ENCODE data around the gene DHRS7C. TPM values are rescaled to one million over a fixed set of nuclear protein-coding genes. Genes with fewer than 3 reads are reported as not detected.

Gene DHRS7C
- total and polyA plus RNA-seq, 2 of the 13 experiments (the other 11 are each of a cell fraction or from before 2014, with no cell fraction given) = not detected

Other genes with a start within 250 kb of the DHRS7C start
- gene STX8, start 215.8 kb downstream of the DHRS7C start, total RNA-seq (2016; rRNA removed; fragmentation: Illumina TruSeq; extraction: Trizol) = 53.6 and 67.9 TPM in 2 replicates
- gene STX8, start 215.8 kb downstream of the DHRS7C start, polyA plus RNA-seq (2011; rRNA removed) = 36.4 and 40.9 TPM in 2 replicates
- gene CFAP52, start 214.9 kb downstream of the DHRS7C start, total RNA-seq (2016; rRNA removed; fragmentation: Illumina TruSeq; extraction: Trizol) = not detected in 2 replicates
- not detected in 2 replicates for gene CFAP52, start 214.9 kb downstream of the DHRS7C start, polyA plus RNA-seq (2011; rRNA removed)
- 1.3 and 2.2 TPM in 2 replicates for gene USP43, start 146.1 kb downstream of the DHRS7C start, total RNA-seq (2016; rRNA removed; fragmentation: Illumina TruSeq; extraction: Trizol)
- 1.6 and 1.7 TPM in 2 replicates for gene USP43, start 146.1 kb downstream of the DHRS7C start, polyA plus RNA-seq (2011; rRNA removed)
- not detected in 2 replicates for gene GSG1L2, start 30.5 kb upstream of the DHRS7C start, total RNA-seq (2016; rRNA removed; fragmentation: Illumina TruSeq; extraction: Trizol)
- gene GSG1L2, start 30.5 kb upstream of the DHRS7C start, polyA plus RNA-seq (2011; rRNA removed) = not detected in 2 replicates
- 1.4 and 1.9 TPM in 2 replicates for gene GLP2R, start 34.3 kb upstream of the DHRS7C start, total RNA-seq (2016; rRNA removed; fragmentation: Illumina TruSeq; extraction: Trizol)
- gene GLP2R, start 34.3 kb upstream of the DHRS7C start, polyA plus RNA-seq (2011; rRNA removed) = 0.21 and 0.65 TPM in 2 replicates
- not detected in 2 replicates for gene RCVRN, start 113.7 kb upstream of the DHRS7C start, total RNA-seq (2016; rRNA removed; fragmentation: Illumina TruSeq; extraction: Trizol)
- not detected in 2 replicates for gene RCVRN, start 113.7 kb upstream of the DHRS7C start, polyA plus RNA-seq (2011; rRNA removed)